ENCODE results near the gene ALKBH3.

DNA sequence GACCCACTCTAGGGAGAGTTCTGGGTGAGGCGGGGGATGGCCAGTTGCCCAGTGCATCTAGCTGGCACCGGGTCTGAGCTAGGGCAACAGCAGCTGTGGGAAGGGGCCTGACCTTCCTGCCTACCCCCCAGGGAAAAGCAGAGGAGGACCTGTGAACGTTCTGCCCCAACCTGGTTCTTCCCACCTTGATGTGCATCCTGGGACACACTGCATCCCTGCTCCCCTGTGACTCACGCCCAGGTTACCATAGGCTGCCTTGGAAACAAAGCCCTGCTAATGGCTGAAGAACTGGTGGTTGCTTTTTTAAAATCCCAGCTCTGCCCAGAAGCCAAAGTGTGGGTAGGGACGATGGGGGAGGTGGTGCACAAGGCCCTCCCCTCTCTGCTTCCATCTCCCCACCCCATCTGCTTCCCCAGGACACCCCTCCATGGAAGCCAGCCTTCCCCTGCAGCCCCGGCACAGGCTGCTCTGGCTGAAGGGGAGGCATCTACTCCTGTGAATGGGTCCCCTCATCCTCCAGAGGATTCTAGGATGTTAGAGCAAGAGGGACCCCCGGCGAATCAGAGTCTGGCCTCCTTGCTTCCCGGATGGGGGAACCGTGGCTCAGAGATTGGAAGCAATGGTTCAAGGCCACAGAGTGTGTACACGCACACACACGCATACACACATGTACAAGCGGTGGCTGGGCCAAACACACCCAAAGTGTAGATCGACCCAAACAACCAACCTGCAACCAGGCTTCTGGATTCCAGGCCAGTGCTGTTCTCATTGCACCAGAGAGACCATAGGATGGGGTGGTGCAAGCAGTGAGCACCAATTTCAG, 54.2 kb downstream of the ALKBH3 start:
- TF ChIP-seq EP300 (IDR thresholded peaks at IDR 0.05; ENCODE audit: borderline replicate concordance in 1 of 2, control insufficient read depth in 1 of 2, low read depth in 2 of 2, low read length in 2 of 2) (no peak), BACH1 (IDR thresholded peaks at IDR 0.05; ENCODE audit: borderline replicate concordance) (no peak), CBX5 (IDR thresholded peaks at IDR 0.05; ENCODE audit: low read depth) (no peak), PBX3 (IDR thresholded peaks at IDR 0.05; ENCODE audit: insufficient replicate concordance, low read depth, low read length) (no peak)

All from GM12878 (cell line).